RWPE2 (cell line): ENCODE results near the gene ZNF738.

Experiments
- ATAC-seq: fragments of 200-7000 bp; cut with Tn5 transposase; 3 replicates; pipeline ENCODE4 v1.9.1; 2021; ENCODE audit warnings: low read depth
- DNase-seq: peaks from one replicate; pipeline ENCODE4 v3.0.0-alpha.2; 2020; ENCODE audit warnings: low spot score
- H3K27ac ChIP-seq: fragments of 450-650 bp; 2 replicates; pipeline ENCODE4 v1.5.1; 2017; ENCODE audit warnings: mild to moderate bottlenecking; ENCODE audit not compliant: poor library complexity, severe bottlenecking
- H3K27me3 ChIP-seq: fragments of 250-450 bp; sonication (Bioruptor Pico); 2 replicates; pipeline ENCODE4 v1.5.1; 2021; ENCODE audit warnings: mild to moderate bottlenecking, moderate library complexity; ENCODE audit not compliant: insufficient read depth, poor library complexity, severe bottlenecking
- H3K36me3 ChIP-seq: fragments of 250-450 bp; sonication (Bioruptor Pico); 2 replicates; pipeline ENCODE4 v1.5.1; 2020; ENCODE audit warnings: low read depth, mild to moderate bottlenecking, moderate library complexity
- H3K4me1 ChIP-seq: fragments of 250-450 bp; sonication (Bioruptor Pico); 2 replicates; pipeline ENCODE4 v1.5.1; 2021; ENCODE audit warnings: mild to moderate bottlenecking, moderate library complexity; ENCODE audit not compliant: insufficient read depth, poor library complexity, severe bottlenecking
- H3K4me3 ChIP-seq: fragments of 250-450 bp; sonication (Bioruptor Pico); 2 replicates; pipeline ENCODE4 v1.5.1; 2021; ENCODE audit warnings: mild to moderate bottlenecking, moderate library complexity; ENCODE audit not compliant: severe bottlenecking
- H3K9me3 ChIP-seq: fragments of 250-450 bp; sonication (Bioruptor Pico); 2 replicates; pipeline ENCODE4 v1.5.1; 2021; ENCODE audit warnings: mild to moderate bottlenecking, moderate library complexity; ENCODE audit not compliant: severe bottlenecking
- TF ChIP-seq, protein P1 (sequence below): fragments of 450-650 bp; IDR thresholded peaks from one replicate; pipeline ENCODE4 v1.5.1; 2017; ENCODE audit warnings: mild to moderate bottlenecking, moderate library complexity; ENCODE audit not compliant: poor library complexity, severe bottlenecking

The ZNF738 gene

DNA sequence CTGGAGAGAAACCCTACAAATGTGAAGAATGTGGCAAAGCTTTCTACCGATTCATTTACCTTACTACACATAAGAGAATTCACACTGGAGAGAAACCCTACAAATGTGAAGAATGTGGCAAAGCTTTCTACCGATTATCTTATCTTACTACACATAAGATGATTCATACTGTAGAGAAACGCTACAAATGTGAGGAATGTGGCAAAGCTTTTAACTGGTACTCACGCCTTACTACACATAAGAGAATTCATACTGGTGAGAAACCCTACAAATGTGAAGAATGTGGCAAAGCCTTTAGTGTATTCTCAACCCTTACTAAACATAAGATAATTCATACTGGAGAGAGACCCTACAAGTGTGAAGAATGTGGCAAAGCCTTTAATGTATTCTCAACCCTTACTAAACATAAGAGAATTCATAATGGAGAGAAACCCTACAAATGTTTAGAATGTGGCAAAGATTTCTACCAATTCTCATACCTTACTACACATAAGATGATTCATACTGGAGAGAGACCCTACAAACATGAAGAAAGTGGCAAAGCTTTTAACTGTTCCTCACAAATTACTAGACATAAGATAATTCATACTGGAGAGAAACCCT is 25.3 kb downstream of the ZNF738 start:
- Histone ChIP-seq H3K36me3 (peaks cover 3% of the 10 kb centered on the region; the same call in 1 of the 2 replicates), H3K27ac (no peak overlapping the region), H3K27me3 (no peaks in the 10 kb centered on the region), H3K4me3 (no peak overlapping the region), H3K9me3 (peaks cover 18% of the 10 kb centered on the region), H3K4me1 (no peaks in the 10 kb centered on the region)
- ATAC-seq (no peak), DNase-seq (no peak)
- TF ChIP-seq, protein P1, sequence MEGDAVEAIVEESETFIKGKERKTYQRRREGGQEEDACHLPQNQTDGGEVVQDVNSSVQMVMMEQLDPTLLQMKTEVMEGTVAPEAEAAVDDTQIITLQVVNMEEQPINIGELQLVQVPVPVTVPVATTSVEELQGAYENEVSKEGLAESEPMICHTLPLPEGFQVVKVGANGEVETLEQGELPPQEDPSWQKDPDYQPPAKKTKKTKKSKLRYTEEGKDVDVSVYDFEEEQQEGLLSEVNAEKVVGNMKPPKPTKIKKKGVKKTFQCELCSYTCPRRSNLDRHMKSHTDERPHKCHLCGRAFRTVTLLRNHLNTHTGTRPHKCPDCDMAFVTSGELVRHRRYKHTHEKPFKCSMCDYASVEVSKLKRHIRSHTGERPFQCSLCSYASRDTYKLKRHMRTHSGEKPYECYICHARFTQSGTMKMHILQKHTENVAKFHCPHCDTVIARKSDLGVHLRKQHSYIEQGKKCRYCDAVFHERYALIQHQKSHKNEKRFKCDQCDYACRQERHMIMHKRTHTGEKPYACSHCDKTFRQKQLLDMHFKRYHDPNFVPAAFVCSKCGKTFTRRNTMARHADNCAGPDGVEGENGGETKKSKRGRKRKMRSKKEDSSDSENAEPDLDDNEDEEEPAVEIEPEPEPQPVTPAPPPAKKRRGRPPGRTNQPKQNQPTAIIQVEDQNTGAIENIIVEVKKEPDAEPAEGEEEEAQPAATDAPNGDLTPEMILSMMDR: no peak

DNA sequence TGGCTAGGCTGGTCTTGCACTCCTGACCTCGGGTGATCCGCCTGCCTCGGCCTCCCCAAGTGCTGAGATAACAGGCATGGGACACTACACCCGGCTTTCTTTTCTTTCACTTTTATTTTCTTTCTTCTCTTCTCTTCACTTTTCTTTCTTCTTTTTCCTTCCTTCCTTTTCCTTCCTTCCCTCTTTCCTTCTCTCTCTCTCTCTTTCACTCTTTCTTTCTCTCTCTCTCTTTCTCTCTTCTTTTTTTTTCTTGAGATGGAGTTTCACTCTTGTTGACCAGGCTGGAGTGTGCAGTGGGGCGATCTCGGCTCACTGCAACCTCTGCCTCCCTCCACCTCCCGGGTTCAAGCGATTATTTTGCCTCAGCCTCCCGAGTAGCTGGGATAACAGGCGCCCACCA is 37.3 kb downstream of the ZNF738 start:
- H3K4me1 ChIP-seq: no peaks in the 10 kb centered on the region
- H3K36me3 ChIP-seq: no peaks in the 10 kb centered on the region
- no peak for DNase-seq
- TF ChIP-seq, protein P1: no peak
- ATAC-seq: no peak
- peaks cover 2% of the 10 kb centered on the region for H3K9me3 ChIP-seq
- no peaks in the 10 kb centered on the region for H3K27me3 ChIP-seq
- H3K4me3 ChIP-seq: no peak overlapping the region
- H3K27ac ChIP-seq: no peak overlapping the region

DNA sequence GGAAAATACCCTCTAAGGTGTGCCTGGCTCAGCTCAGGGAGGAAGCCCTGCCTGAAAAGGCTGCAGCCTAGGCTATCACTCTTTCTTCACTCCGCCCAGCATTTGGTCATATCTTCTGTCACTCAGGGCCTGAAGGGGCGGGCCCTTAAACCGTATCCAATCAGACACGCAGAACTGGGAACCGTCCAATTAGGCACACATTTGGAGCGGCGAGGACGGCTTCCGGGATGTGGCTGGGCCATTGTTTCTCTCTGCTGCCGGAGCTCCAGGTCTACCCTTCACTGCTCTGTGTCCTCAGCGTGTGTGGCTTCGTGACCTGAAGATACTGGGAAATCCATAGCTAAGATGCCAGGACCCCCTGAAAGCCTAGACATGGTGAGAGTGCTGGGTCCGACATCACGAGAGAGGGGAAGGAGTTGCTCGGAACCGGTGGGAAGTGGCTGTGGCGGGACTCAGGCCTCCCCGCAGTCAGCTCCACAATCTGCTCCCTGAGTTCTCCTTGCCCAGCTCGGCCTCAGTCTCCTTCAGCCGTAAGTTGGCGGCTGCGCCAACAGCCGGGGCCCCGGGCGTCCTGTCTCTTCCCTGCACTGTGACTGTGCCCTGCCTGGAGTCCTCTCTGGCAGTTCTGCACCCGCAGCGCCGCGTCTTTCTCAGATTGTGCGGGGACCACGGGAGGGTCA is 38.2 kb downstream of the ZNF738 start, which contains the start of gene ZNF493:
ZNF493 (plus strand) TSS at position 241 of the 680 bp plus-strand sequence; CDS start at position 346, 105 bp downstream.
- TF ChIP-seq, protein P1: no peak
- no peak within 1 kb of the TSS for H3K27ac ChIP-seq
- peak; percentile 69 for DNase-seq
- H3K9me3 ChIP-seq: peaks cover 2% of the 10 kb centered on the region
- no peaks in the 10 kb centered on the region for H3K27me3 ChIP-seq
- H3K4me1 ChIP-seq: no peaks in the 10 kb centered on the region
- peak; percentile 99 for ATAC-seq
- H3K36me3 ChIP-seq: no peaks in the 10 kb centered on the region
- peak within 1 kb of the TSS; percentile 38 for H3K4me3 ChIP-seq

DNA sequence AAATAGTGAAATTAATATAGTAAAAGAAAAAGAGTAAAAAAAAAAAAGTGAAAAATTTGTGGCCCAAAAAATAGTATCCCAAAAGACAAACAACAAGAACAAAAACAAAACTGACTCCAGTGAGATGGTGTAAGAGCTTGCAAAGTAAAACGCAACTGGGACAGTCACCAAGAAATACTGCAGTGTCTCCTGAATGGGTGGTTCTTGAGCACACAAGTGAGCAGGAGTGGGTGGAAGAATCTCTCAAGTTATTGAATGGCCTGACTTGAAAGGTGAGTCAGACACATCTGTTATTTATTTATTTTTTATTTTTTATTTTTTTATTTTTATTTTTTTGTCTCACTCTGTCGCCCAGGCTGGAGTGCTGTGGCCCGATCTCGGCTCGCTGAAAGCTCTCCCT is 40.1 kb downstream of the ZNF738 start:
- Histone ChIP-seq H3K9me3 (peaks cover 2% of the 10 kb centered on the region), H3K4me1 (no peaks in the 10 kb centered on the region), H3K4me3 (no peak overlapping the region), H3K36me3 (no peaks in the 10 kb centered on the region), H3K27me3 (no peaks in the 10 kb centered on the region), H3K27ac (no peak overlapping the region)
- ATAC-seq (no peak), DNase-seq (no peak)
- TF ChIP-seq, protein P1: no peak
